Measurements from ENCODE around the gene PTPRD. TPM values are rescaled to one million over a fixed set of nuclear protein-coding genes. Genes with fewer than 3 reads are reported as not detected.

Gene PTPRD
- polyA plus RNA-seq, 1 experiment: 0.39 TPM

GRCh38 chr9:8489835-8490234, 2123.0 kb downstream of the PTPRD start:
- ChIA-PET POLR2A (no interaction called here), CTCF (no interaction called here)
- TF ChIP-seq, protein P1, sequence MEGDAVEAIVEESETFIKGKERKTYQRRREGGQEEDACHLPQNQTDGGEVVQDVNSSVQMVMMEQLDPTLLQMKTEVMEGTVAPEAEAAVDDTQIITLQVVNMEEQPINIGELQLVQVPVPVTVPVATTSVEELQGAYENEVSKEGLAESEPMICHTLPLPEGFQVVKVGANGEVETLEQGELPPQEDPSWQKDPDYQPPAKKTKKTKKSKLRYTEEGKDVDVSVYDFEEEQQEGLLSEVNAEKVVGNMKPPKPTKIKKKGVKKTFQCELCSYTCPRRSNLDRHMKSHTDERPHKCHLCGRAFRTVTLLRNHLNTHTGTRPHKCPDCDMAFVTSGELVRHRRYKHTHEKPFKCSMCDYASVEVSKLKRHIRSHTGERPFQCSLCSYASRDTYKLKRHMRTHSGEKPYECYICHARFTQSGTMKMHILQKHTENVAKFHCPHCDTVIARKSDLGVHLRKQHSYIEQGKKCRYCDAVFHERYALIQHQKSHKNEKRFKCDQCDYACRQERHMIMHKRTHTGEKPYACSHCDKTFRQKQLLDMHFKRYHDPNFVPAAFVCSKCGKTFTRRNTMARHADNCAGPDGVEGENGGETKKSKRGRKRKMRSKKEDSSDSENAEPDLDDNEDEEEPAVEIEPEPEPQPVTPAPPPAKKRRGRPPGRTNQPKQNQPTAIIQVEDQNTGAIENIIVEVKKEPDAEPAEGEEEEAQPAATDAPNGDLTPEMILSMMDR (IDR thresholded peaks at IDR 0.05; ENCODE audit: insufficient read depth, low read depth, low read length): no peak

GRCh38 chr9:8486095-8486494, 2126.7 kb downstream of the PTPRD start:
- DNase-seq (ENCODE audit: low read depth): no peak
- Histone ChIP-seq H3K36me3 (ENCODE audit: control insufficient read depth, insufficient read depth, low read length) (no peaks in the 10 kb centered on the region), H3K27me3 (ENCODE audit: control insufficient read depth, insufficient read depth, low read length) (no peaks in the 10 kb centered on the region), H3K4me3 (ENCODE audit: low read depth, low read length) (no peak overlapping the region)
- TF ChIP-seq, protein P1 (IDR thresholded peaks at IDR 0.05; ENCODE audit: insufficient read depth, low read depth, low read length): no peak
- ChIA-PET POLR2A (no interaction called here), CTCF (no interaction called here)

More at GRCh38 chr9:8489835-8490234, 2123.0 kb downstream of the PTPRD start:
- Histone ChIP-seq H3K4me3 (ENCODE audit: low read depth, low read length) (no peak overlapping the region), H3K36me3 (ENCODE audit: control insufficient read depth, insufficient read depth, low read length) (no peaks in the 10 kb centered on the region), H3K27me3 (ENCODE audit: control insufficient read depth, insufficient read depth, low read length) (no peaks in the 10 kb centered on the region)
- no peak for DNase-seq (ENCODE audit: low read depth)

- H3K4me3 ChIP-seq (ENCODE audit: low read depth, low read length): no peak overlapping the region
- H3K36me3 ChIP-seq (ENCODE audit: control insufficient read depth, insufficient read depth, low read length): no peaks in the 10 kb centered on the region
- no peaks in the 10 kb centered on the region for H3K27me3 ChIP-seq (ENCODE audit: control insufficient read depth, insufficient read depth, low read length)
- CTCF ChIA-PET: no interaction called here
- DNase-seq (ENCODE audit: low read depth): no peak
- TF ChIP-seq, protein P1 (IDR thresholded peaks at IDR 0.05; ENCODE audit: insufficient read depth, low read depth, low read length): no peak
- POLR2A ChIA-PET: no interaction called here
Measured at GRCh38 chr9:8484597-8485191, 2128.1 kb downstream of the PTPRD start.

- no peak for DNase-seq (ENCODE audit: low read depth)
- ChIA-PET POLR2A (no interaction called here), CTCF (interaction anchor here (0.6 kb wide), 1 partner anchor 108 kb away, joined by 4 read pairs; no protein-coding TSS in a partner anchor)
- no peaks in the 10 kb centered on the region for H3K27me3 ChIP-seq (ENCODE audit: control insufficient read depth, insufficient read depth, low read length)
- TF ChIP-seq, protein P1 (IDR thresholded peaks at IDR 0.05; ENCODE audit: insufficient read depth, low read depth, low read length): no peak
- no peaks in the 10 kb centered on the region for H3K36me3 ChIP-seq (ENCODE audit: control insufficient read depth, insufficient read depth, low read length)
- no peak overlapping the region for H3K4me3 ChIP-seq (ENCODE audit: low read depth, low read length)
Measured at GRCh38 chr9:8477450-8477849, 2135.4 kb downstream of the PTPRD start.

DNA sequence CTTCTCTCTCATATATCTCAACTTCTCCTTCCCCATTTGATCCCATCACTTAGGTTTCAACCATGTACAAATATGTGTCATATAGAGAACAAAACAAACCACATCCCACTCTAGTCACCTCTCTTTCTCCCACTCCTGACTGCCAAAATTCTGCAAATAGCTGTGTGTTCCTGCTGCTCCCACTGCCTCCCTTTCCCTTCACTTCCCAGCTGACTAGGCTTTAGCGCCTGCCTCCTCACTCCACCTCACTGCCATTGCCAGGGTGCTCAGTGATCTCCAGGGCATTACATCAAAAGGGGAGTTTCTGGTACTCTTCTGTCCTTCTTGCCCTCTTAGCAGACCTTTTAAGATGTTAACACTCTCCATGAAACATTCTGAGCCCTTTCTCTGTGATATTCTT, 2137.9 kb downstream of the PTPRD start:
- ChIA-PET POLR2A (no interaction called here), CTCF (interaction anchor here (0.7 kb wide), 1 partner anchor 475 kb away, joined by 3 read pairs; no protein-coding TSS in a partner anchor)
- no peaks in the 10 kb centered on the region for H3K27me3 ChIP-seq (ENCODE audit: control insufficient read depth, insufficient read depth, low read length)
- H3K36me3 ChIP-seq (ENCODE audit: control insufficient read depth, insufficient read depth, low read length): no peaks in the 10 kb centered on the region
- no peak overlapping the region for H3K4me3 ChIP-seq (ENCODE audit: low read depth, low read length)
- TF ChIP-seq, protein P1 (IDR thresholded peaks at IDR 0.05; ENCODE audit: insufficient read depth, low read depth, low read length): no peak
- no peak for DNase-seq (ENCODE audit: low read depth)
